ENCODE results near the gene PPP2R3A. TPM values are rescaled to one million over a fixed set of nuclear protein-coding genes. Genes with fewer than 3 reads are reported as not detected.

Gene PPP2R3A
- total and polyA plus RNA-seq, 7 donors: 4.0 to 49.0 (median 32.9) TPM

DNA sequence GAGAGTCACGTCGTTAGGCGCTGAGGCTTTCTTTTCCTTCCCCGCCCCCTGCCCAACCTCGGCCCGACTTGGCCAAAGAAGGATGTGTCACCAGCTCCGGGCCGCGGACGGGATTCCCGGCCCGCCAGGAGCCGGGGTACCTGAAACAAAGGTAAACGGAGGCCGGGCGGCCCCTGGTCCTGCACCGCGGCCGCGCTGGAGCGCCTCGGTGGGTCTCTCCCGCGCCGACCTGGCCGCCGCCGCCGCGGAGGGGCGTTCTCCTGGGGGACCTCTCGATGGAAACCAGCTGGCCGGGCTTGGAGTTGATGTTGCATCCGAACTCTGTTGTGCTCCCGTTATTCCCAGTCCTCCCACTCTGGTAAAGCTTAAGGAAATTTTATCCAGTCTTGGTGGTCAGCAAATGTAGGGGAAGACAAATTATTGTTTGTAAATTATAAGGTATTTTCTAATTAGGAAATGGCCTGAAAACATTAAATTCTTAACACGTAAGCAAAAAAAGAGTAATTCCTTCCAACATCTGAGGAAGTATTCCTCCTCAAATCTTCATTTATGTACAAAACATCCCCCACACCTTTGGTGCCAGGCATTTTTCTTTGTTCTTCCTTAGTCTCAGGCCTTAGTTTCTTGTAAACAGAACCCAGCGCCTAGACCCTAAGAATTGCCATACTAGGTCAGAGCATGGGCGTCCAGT lies 888 bp downstream of the PPP2R3A start:
- no peak for TF ChIP-seq CTCF (IDR thresholded peaks at IDR 0.05)
- peak in 2 of 4 donors; percentile 2 to 36 for TF ChIP-seq POLR2AphosphoS5 (IDR thresholded peaks at IDR 0.05)
- WGBS, 2 donors: 2 to 5% methylated on average over 38 of the region's 38 CpGs
- Histone ChIP-seq H3K4me1 (peaks cover 0 to 46% (median 44%) of the 10 kb centered on the region in 4 donors), H3K9me3 (no peaks in the 10 kb centered on the region), H3K36me3 (no peaks in the 10 kb centered on the region), H3K4me3 (peak overlapping the region; percentile 68 to 81 (median 76)), H3K27me3 (no peaks in the 10 kb centered on the region), H3K27ac (peak overlapping the region; percentile 94 to 97 (median 96))
- intact Hi-C loops (cut with DNase I): loop anchor here (5.0 kb wide), 4 partner anchors 39 to 286 kb away; partner anchors contain the start of genes MSL2 and PCCB
- no peak for DNase-seq

GRCh38 chr3:135966962-135967274 lies 1.4 kb downstream of the PPP2R3A start:
- no peaks in the 10 kb centered on the region for H3K27me3 ChIP-seq
- peak overlapping the region; percentile 68 to 81 (median 76) for H3K4me3 ChIP-seq
- 22 to 62% methylated on average over 2 of the region's 2 CpGs for WGBS, 2 donors
- no peaks in the 10 kb centered on the region for H3K36me3 ChIP-seq
- intact Hi-C loops (cut with DNase I): loop anchor here (5.0 kb wide), 4 partner anchors 40 to 285 kb away; partner anchors contain the start of genes MSL2 and PCCB
- peak overlapping the region; percentile 94 to 97 (median 96) for H3K27ac ChIP-seq
- TF ChIP-seq EP300 (IDR thresholded peaks at IDR 0.05) (no peak), POLR2A (IDR thresholded peaks at IDR 0.05) (no peak), CTCF (IDR thresholded peaks at IDR 0.05) (no peak), POLR2AphosphoS5 (IDR thresholded peaks at IDR 0.05) (no peak)
- H3K9me3 ChIP-seq: no peaks in the 10 kb centered on the region
- peaks cover 0 to 51% (median 49%) of the 10 kb centered on the region in 4 donors for H3K4me1 ChIP-seq
- DNase-seq: no peak

DNA sequence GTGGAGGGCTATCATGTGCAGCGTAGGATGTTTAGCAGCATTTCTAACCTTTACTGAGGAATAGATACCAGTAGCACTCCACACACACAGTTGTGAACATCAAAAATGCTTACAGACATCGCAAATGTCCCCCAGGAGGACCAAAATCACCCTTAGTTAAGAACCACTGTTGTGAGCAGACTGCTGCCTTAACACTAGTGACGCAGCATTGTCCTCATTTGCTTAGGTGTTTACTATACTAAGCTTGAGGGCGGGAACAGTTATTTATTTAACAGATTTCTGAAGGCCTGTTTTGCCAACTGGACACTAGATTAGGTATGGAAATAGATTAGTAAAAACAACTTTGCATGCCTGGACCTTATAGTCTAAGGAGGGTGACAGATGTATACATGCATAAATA lies 2.3 kb downstream of the PPP2R3A start:
- DNase-seq: no peak
- intact Hi-C loops (cut with DNase I): loop anchor here (5.0 kb wide), 4 partner anchors 41 to 284 kb away; partner anchors contain the start of genes MSL2 and PCCB
- TF ChIP-seq CTCF (IDR thresholded peaks at IDR 0.05) (no peak), EP300 (IDR thresholded peaks at IDR 0.05) (no peak), POLR2AphosphoS5 (IDR thresholded peaks at IDR 0.05) (peak in 2 of 4 donors; percentile 50 to 68), POLR2A (IDR thresholded peaks at IDR 0.05) (no peak)
- Histone ChIP-seq H3K4me3 (peak overlapping the region; percentile 68 to 81 (median 76)), H3K9me3 (no peaks in the 10 kb centered on the region), H3K27me3 (no peaks in the 10 kb centered on the region), H3K4me1 (peaks cover 0 to 61% (median 57%) of the 10 kb centered on the region in 4 donors), H3K36me3 (no peaks in the 10 kb centered on the region), H3K27ac (peak overlapping the region; percentile 94 to 97 (median 96))
- WGBS, 2 donors: 46 to 78% methylated on average over 4 of the region's 4 CpGs

DNA sequence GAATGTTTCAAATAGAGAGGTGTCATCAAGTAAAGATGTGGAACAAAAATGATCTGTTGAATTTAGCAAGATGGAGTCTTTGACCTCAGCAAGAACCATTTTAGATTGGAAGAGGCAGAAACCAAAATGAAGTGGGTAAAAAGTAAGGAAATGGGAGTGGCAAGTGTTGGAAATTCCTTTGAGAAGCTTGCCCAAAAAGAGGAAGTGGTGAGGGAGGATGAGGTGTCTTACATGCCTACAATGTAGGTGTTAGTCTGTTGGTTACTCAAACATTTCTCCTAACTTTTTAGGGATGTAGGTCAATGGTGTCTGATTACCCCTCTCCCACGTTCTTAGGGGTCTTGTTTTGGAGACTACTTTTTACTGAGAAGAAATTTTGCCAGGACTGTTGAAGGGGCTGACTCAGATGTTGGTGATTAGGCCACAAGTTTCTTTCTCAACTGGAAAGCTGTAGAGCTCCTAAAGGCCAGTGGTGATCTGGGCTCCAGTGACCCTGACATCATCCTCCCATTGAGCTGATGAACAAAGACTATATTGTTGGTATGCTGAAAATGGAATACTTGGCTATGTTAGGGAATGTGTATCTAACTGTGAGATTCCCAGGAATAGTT lies 5.1 kb downstream of the PPP2R3A start:
- Histone ChIP-seq H3K27ac (peak overlapping the region in 2 of 4 donors; percentile 15 to 24), H3K4me1 (peaks cover 0 to 88% (median 70%) of the 10 kb centered on the region in 4 donors), H3K4me3 (no peak overlapping the region), H3K36me3 (no peaks in the 10 kb centered on the region), H3K27me3 (no peaks in the 10 kb centered on the region), H3K9me3 (no peaks in the 10 kb centered on the region)
- no peak for DNase-seq
- intact Hi-C loops (cut with DNase I): no loop called here
- no peak for TF ChIP-seq CTCF (IDR thresholded peaks at IDR 0.05)
- no peak for TF ChIP-seq POLR2AphosphoS5 (IDR thresholded peaks at IDR 0.05)
- TF ChIP-seq POLR2A (IDR thresholded peaks at IDR 0.05): no peak
- no peak for TF ChIP-seq EP300 (IDR thresholded peaks at IDR 0.05)
- WGBS, 2 donors: 87 to 97% methylated on average over 1 of the region's 1 CpG
